GM19238 (cell line): ENCODE results near the gene GFY.

Experiments
- DNase-seq: peaks from one replicate; pipeline ENCODE4 v3.0.0; 2011; ENCODE audit warnings: low spot score; ENCODE audit not compliant: insufficient read length

GFY gene, protein sequence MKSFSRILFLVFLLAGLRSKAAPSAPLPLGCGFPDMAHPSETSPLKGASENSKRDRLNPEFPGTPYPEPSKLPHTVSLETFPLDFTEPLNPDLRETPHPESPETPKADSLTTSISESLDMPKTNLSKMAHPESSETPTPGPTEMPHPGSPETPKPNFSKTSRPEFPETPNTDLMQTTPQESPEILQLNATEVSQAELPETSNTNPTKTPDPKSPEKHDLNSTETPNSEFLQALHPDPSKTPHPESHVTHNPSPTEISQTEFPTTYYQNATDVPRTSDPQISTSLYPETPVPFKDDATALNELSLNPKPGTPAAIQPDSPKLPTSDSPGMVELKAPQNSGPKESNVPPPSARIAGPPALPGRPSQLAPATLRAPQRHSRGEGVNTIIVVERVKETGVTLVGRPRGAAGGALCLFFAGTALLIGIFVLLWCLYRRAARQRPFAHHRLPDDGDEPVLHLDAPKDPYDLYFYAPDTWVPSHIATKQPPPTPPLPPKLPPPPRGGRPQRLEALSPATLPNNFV

DNA sequence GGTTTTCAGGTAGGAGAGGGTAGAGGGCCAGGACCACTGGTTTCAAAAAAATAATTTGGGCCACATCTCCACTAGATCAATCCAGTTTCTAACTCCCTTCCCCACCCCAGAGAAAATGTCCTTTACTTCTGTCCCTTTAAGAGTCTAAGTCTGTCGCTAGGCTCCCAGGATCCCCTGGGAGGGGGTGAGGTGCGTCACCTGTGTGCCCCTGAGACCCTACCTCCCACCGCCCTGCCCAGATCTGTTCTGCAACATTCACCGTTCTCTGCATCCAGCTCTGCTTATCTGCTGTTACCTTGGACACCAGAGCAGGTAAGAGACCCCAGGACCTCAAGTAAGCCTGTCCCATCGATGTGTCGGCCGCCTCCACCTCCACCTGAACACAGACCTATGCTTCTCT, at the start of gene GFY:
TSS of gene GFY (plus strand) at position 211 of the 400 bp plus-strand sequence. CDS start 1,043 bp downstream, outside the sequence.
- no peak for DNase-seq

DNA sequence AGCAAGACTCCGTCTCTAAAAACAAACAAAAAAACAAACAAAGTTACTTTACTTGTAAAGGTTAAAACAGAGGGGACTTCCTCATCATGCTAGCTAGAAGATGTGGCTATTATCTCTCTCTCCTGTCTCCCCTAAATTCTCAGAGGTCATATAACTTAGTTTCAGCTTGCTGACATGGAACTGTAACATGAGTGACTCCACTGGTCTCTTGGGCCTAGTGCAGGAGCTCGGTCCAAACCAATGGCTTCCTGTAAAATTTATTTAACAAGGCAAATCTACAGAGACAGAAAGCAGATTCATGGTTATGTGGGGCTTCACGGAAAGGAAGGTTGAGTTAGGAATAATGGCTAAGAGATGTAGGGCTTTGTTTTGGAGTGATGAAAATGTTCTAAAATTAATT, 46.7 kb upstream of the GFY start:
- no peak for DNase-seq

DNA sequence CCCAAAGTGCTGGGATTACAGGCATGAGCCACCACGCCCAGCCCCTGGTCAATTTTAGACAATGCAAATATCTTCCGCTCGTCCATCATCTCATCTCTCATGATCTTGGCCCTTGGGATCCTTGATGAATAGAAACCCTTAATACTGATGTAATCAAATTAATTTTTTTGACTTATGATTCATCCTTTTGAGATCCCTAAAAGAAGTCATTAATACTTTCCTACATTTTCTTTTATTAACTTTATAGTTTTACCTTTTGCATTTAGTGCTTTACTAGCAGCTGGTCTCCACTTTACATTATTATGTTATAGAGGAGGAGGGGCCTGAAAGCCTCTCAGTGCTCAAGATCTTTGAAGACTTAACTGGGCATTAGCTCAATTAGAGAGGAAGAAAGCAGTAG, 44.8 kb upstream of the GFY start:
- DNase-seq = no peak

DNA sequence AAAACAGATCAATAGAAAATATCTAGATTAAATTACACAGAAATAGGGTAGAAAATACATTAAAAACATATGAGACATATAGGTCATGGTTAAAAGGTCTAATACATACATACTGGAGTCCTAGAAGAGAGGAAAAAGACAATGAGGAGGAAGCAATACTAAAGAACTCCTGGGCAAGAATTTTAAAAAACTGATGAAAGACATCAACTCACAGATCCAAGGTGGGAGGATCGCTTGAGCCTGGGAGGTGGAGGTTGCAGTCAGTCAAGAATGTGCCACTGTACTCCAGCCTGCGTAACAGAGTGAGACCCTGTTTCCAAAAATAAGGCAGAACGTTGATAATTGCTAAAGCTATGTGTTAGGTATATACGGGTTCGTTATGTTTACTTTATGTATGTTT, 42.5 kb upstream of the GFY start:
- no peak for DNase-seq

DNA sequence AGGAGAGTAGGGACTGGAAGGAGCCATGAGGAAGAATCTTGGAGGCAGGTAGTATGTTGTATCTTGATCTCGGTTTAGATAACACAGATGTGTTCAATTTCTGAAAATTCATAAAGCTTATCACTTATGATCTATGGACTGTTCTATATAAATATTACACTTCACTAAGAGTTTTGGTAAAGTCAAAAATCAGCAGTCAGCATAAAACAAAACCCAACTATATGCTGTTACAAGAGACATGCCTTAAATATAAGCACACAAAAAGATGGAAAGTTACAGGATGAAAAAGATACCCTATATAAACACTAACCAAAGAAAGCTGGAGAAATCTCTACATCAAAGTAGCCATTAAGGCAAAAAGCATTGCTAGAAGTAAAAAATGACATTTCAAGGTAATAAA, 41.6 kb upstream of the GFY start:
- no peak for DNase-seq

DNA sequence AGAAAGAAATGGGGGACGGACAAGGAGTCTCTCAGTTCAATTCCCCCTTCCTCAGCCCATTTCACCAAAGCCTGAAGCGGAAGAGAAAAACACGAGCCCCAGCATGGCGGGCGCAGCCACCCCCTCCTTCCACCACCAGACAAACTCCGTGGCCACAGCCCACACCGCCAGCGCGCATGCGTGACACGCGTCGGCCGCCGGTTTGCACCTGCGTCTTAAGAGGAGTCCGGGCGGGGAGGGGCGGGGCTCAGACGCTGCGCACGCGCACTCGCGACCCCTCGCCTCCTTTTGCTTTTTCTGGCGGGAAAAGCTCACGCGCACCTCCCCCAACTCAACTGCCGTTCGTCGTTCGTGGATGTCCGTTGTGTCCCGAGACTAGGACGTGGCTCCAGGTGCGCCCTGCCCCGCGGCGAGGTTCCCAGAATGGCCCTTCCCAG, 37.2 kb upstream of the GFY start, which contains the start of gene KASH5:
TSS of gene KASH5 (plus strand) at position 314 of the 437 bp plus-strand sequence. CDS start 2,635 bp downstream, outside the sequence.
- no peak for DNase-seq

DNA sequence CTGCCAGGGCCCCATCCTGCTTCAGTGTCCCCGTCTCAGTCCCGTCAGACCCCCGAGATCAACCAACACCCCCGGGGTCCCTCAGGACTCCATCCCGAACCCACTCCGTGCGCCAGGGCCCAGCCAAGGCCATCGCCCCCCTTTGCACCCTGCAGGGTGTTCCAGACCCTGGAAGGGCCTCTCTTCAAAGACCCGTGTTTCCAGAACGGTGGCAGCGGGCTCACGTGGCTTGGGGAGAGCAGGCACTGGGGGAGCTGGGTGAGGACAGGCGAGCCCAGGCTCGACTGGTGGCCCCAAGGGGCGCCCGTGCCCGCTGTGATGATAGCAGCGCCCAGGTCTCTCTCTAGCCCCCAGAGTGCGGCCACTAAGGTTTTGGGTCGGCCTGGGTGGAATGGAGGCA, 35.8 kb upstream of the GFY start:
- no peak for DNase-seq

DNA sequence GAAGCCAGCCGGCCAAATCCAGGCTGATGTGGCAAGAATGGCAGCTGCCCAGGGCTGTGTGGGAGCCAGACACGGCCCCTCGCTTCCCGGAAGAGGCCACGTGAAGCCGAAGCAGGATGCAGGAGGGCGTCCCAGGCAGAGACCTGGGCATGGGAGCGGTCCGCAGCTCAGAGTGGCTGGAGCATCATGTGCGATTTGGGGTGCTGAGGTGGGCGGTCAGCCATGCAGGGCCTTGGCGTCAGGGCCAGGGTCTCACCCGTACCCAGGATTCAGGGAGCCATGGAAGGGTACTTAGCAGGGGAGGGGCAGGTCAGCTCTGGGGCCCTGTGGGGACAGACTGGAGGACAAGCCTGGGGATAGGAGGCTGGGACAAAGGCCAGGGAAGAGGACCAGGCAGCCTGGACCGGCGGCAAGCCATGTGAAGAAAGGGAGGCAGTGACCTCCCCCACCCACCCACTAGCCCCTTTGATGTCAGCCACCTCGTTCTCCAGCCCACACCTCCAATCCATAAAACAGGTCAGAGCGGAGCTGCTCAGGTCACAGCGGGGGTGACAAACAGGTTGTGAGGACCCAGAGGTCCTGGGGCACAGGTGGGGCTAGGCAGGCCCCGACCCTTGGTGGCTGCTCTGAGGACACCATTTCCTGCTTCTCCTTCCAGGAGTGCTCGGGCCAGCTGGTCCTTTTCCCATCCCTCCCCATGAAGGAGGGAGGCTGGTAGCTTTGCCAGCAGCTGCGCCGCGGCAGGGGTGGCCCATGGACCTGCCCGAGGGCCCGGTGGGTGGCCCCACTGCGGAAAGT, 34.9 kb upstream of the GFY start:
- no peak for DNase-seq

DNA sequence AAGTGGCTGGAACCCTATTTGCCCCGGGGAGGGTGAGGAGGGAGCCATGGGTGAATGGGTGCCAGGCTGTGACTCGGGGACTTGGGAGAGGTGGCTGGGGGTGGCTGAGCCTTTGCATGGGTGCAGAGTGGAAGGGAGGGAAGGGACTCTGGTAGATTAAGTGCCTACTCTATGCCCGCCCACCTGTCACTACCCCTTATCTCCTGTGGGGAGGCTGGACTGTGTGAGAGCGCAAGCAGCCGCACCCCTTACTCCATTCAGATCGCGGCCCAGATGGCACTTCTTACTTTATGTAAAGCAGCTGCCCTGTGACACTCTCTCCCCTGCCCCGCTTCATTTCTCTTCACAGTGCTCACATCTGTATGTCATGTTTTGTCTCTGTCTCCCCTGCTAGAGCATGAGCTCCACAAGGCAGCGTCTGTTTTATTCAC, 34.2 kb upstream of the GFY start:
- DNase-seq = no peak

DNA sequence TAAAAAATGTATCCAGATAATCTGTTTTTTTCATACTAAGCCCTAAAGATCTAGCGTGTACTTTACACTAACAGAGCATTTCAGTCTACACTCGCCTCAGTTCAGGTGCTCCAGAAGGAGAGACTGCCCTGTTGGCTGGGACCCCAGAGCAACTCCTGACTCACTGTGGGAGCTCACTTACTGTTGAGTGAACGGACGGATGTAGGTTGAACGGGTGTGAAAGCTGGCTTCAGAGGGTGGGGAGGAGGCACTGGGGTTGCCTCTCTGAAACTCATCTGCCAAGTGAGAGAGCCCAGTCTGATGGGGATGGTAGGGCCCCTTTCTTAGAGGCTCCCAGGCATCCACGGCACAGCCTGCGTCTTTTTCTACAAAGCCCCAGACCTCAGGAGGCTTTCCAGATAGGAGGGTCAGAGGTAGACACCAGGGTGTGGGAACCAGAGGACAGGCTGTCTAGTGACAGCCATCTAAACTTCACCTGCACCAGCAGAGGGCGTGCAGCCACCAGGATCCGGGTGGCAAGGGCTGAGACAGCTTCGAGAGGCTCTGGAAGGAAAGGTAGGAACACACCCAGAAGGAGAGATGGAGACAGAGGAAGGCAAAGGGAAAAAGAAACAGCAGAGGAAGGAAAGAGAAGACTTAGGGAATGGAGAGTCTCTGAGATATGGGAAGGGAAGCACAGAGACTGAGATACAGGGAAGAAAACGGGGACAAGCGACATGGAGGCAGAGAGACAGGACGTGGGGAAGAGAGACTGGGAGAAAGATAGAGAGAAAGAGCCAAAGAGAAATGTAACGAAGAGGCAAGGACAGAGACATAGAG, 33.4 kb upstream of the GFY start:
- DNase-seq = peak; percentile 84

DNA sequence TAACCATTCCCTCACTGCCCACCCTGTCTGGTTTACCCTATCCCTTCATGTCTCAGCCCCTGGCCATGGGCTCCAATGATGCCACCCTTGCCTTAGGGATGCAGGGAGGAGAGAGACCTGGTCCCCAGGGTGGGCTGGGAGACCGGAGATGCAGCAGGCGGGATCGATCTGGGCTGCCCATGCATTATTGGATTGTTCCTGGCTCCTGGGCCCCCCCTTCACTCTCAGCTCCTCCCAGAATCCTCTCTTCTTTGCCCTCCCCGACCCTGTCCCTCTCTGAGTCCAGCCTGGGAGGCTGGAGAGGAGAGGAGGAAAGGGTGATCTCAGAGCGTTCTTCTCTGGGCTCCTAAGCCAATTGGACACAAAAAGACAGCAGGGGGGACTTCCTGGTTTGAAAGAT, 31.3 kb upstream of the GFY start:
- no peak for DNase-seq

DNA sequence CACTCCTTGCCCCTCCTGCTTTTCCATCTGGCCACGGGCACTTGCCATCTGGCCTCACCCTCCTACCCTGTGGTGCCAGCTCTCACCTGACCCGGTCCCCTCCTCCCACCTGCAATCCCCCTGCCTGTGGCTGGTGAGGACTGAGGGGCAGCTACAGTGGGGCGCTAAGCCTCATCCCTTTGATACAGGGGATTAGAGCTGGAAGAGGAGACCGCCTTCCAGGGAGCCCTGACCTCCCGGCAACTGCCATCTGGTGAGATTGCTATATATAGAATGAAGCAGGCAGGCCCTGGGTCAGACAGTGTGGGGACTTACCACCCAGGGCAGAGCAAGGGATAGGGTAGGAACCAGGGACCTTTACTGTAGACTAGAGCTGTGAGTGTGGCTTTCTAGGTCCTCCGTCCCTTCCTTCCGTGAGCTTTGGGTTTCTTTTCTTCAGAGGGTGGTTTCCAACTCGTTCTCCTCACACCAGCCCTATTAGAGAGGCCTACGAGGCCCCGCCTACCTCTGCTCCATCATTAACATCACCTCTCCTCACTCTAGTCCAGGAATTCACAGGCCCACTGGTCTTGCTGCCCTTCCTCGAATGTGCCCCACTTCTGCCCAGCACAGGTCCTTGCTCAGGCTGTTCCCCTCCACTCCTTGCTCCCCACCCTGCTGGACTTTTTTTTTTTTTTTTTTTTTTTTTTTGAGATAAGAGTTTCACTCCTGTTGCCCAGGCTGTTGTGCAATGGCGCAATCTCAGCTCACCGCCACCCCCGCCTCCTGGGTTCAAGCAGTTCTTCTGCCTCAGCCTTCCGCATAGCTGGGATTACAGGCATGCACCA, 29.4 kb upstream of the GFY start:
- DNase-seq = no peak

DNA sequence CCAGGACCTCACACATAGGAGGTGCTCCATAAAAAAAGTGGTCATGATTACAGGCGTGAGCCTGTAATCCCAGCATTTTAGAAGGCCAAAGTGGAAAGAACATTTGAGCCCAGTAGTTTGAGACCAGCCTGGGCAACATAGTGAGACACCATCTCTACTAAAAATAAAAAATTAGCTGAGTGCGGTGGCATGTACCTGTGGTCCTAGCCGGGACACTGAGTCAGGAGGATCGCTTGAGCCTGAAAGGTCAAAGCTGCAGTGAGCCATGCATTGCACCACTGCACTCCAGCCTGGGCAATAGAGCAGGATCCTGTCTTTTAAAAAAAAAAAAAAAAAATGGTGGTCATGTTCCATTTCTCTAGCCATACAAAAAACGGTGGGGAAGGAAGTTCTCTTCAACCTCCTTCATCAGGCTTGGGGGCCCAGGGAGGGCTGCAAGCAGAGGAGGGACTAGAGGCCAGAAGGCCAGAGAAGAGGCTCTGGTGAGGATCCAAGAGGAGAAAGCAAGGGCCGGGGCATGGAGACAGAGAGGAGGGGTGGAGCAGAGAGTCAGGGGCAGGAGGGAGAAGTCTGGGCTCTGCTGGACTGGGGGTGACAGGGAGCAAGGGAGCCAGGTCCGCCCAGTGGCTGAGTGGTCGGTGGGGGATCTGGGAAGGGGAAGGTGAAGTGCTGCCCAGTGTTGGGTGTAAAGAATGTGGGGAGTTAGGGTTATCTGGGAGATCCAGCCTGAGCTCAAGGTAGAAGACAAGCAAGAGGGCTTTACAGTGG, 28.3 kb upstream of the GFY start:
- no peak for DNase-seq

DNA sequence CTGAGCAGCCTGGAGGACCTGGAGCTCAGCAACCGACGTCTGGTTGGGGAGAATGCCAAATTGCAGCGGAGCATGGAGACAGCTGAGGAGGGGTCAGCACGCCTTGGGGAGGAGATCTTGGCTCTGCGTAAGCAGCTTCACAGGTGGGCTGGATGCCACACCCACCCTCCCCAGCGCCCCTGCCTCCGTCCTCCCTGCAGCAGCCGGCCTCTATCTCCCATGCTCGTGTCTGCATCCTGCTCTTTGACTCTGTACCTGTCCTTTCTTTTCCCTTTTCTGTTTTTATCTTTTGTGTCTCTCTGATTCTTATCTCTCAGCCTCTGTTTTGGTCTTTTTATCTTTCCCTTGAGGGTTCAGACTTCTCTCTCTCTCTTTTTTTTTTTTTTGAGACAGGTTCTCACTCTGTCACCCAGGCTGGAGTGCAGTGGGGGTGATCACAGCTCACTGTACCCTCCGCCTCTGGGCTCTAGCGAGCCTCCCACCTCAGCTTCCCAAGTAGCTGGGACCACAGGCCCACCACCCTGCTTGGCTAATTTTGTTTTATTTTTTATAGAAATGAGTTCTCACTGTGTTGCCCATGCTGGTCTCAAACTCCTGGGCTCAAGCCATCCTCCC, 27.1 kb upstream of the GFY start:
- DNase-seq = no peak

DNA sequence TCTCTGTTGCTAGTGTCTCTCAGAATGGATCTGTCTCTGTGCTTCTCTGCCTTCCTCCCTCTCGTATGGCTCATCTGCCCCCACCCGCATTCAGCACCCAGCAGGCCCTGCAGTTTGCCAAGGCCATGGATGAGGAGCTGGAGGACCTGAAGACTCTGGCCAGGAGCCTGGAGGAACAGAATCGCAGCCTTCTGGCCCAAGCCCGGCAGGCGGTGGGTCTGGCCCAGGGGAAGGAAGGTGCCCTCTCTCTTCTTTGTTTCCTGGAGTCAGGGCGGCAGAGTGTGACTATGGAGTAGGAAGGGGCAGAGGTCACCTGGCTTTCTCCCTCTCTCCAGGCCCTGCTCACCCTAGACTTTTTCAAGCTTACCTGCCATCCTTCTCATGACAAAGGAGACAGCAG, 26.3 kb upstream of the GFY start:
- no peak for DNase-seq

DNA sequence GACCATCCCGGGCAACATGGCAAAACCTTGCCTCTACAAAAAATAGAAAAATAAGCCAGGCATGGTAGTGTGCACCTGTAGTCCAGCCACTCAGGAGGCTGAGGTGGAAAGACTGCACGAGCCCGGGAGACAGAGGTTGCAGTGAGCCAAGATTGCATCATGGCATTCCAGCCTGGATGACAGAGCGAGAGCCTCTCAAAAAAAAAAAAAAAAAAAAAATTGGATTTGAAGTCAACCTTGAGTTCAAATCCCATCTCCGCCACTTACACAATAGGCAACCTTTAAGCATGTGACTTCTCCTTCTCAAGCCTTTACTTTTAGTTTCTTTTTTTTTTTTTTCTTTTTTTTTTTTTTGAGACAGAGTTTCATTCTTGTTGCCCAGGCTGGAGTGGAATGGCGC, 25.2 kb upstream of the GFY start:
- DNase-seq = no peak

DNA sequence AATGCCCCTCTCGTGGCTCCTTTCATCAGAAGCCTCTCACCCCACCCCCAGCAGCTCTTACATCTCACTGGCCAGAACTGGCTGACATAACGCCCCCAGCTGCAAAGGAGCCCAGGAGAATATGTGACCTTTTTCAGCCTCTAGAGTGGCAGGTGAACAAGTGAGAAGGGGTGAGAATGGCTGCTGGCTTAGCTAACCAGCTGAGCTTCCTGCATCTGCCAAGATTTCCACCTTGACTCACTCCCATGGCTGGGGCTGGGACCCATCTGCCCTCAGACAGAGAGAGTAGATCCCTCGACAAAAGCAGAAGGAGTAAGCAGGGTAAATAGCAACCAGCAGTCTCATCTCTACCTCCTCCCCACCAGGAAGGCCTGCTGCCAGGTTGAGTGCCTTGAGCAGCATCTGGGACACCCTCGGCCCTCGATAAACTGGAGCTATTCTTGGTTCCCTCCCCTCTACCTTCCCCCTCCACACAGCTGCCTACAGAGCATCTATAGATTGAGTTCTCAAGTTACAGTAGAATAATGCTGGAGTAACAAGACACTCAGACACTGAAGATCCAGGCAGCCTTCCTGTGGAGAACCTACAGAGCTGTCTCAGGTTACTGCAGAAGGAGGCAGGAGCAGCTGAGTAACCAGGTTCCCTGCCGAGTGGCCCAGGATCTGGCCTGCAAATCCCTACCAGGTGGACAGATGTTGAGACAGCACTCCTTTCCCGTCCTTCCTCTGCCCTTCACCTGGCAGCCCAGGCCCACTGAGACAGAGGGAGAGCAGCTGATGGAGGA, 21.6 kb upstream of the GFY start:
- DNase-seq = no peak

DNA sequence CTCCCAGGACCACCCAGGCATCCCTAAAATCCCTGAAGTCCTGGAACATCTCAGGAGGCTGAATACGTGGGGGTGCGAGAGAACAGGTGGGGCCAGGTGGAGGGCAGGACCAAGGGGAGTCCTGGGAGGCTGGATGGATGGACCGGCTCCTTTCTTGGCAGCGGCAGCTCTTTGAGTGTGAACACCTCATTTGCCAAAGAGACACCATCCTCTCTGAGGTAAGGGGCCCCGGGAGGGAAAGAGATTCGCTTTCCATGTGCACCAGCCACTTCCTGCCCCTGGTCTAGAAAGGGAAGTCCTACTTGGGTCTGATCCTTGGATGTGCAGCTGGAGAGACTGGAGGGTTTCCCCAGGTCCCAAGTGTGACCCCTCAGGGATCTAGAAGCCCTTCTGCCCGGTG, 18.1 kb upstream of the GFY start:
- DNase-seq = no peak
